Measurements from ENCODE around the gene PAIP2. TPM values are rescaled to one million over a fixed set of nuclear protein-coding genes. Genes with fewer than 3 reads are reported as not detected.

PAIP2 gene
- total RNA-seq, 1 experiment from 2014 or later = 79.4 TPM

- in situ Hi-C loops (cut with HindIII; ENCODE audit: low pct_unique_long_range_greater_than_20kb, low sequenced_read_pairs) = no loop called here
- Histone ChIP-seq H3K4me3 (ENCODE audit: low read depth in 2 of 2, low read length in 2 of 2) (peak overlapping the region; percentile 82 to 98), H3K27me3 (ENCODE audit: control insufficient read depth, insufficient read depth, low read length) (no peaks in the 10 kb centered on the region), H3K27ac (ENCODE audit: low read length) (peak overlapping the region; percentile 66), H3K4me1 (ENCODE audit: control insufficient read depth, insufficient read depth, low read length) (peaks cover 12% of the 10 kb centered on the region), H3K9me3 (ENCODE audit: control insufficient read depth, insufficient read depth, low read depth, low read length) (no peaks in the 10 kb centered on the region), H3K36me3 (ENCODE audit: control insufficient read depth, insufficient read depth, low read length) (peaks cover 3% of the 10 kb centered on the region; the same call in 1 of the 2 replicates)
- intact Hi-C loops (cut with micrococcal nuclease; ENCODE audit: unreplicated experiment) = no loop called here
- ChIA-PET POLR2A (interaction anchor here (0.5 to 1.3 kb wide), 4 partner anchors 9 to 70 kb away, joined by 3 to 6 read pairs (median 4); partner anchors contain the start of gene MATR3), CTCF (interaction anchor here (0.6 kb wide), 1 partner anchor 73 kb away, joined by 3 read pairs; no protein-coding TSS in a partner anchor)
- DNase-seq (ENCODE audit: low read depth, low spot score) (no peak), ATAC-seq (no peak)
- TF ChIP-seq CTCF (IDR thresholded peaks at IDR 0.05) (no peak), REST (IDR thresholded peaks at IDR 0.05; ENCODE audit: insufficient read depth in 1 of 2, low read depth in 2 of 2, low read length in 1 of 2) (no peak), POLR2AphosphoS5 (IDR thresholded peaks at IDR 0.05; ENCODE audit: low read depth, low read length) (no peak), SIN3A (IDR thresholded peaks at IDR 0.05; ENCODE audit: borderline replicate concordance, insufficient read depth, low read depth, low read length) (no peak), TCF7L2 (IDR thresholded peaks at IDR 0.05; ENCODE audit: low read depth, low read length) (no peak)
- BruUV-seq (replicated peaks) = no TSS peak
These were observed 416 bp upstream of the PAIP2 start for GRCh38 chr5:139341187-139341688.

- ChIA-PET POLR2A (interaction anchor here (0.6 to 1.3 kb wide), 13 partner anchors 8 to 881 kb away, joined by 3 to 11 read pairs (median 4); partner anchors contain the start of genes MATR3 and SIL1), CTCF (no interaction called here)
- Histone ChIP-seq H3K4me1 (ENCODE audit: control insufficient read depth, insufficient read depth, low read length) (peaks cover 12% of the 10 kb centered on the region), H3K9me3 (ENCODE audit: control insufficient read depth, insufficient read depth, low read depth, low read length) (no peaks in the 10 kb centered on the region), H3K27me3 (ENCODE audit: control insufficient read depth, insufficient read depth, low read length) (no peaks in the 10 kb centered on the region), H3K4me3 (ENCODE audit: low read depth in 2 of 2, low read length in 2 of 2) (peak overlapping the region; percentile 82 to 98), H3K27ac (ENCODE audit: low read length) (peak overlapping the region; percentile 98), H3K36me3 (ENCODE audit: control insufficient read depth, insufficient read depth, low read length) (peaks cover 3% of the 10 kb centered on the region; the same call in 1 of the 2 replicates)
- in situ Hi-C loops (cut with HindIII; ENCODE audit: low pct_unique_long_range_greater_than_20kb, low sequenced_read_pairs) = no loop called here
- no peak for TF ChIP-seq SIN3A (IDR thresholded peaks at IDR 0.05; ENCODE audit: borderline replicate concordance, insufficient read depth, low read depth, low read length)
- TF ChIP-seq REST (IDR thresholded peaks at IDR 0.05; ENCODE audit: insufficient read depth in 1 of 2, low read depth in 2 of 2, low read length in 1 of 2) = no peak
- TF ChIP-seq CTCF (IDR thresholded peaks at IDR 0.05) = no peak
- no peak for TF ChIP-seq TCF7L2 (IDR thresholded peaks at IDR 0.05; ENCODE audit: low read depth, low read length)
- TF ChIP-seq POLR2AphosphoS5 (IDR thresholded peaks at IDR 0.05; ENCODE audit: low read depth, low read length) = no peak
- DNase-seq (ENCODE audit: low read depth, low spot score) (no peak), ATAC-seq (no peak)
- BruUV-seq (replicated peaks) = no TSS peak
- intact Hi-C loops (cut with micrococcal nuclease; ENCODE audit: unreplicated experiment) = no loop called here
These were observed 719 bp downstream of the PAIP2 start for GRCh38 chr5:139342423-139342723.

Data from Panc1 (cell line).